PFSK-1 (cell line): ENCODE data around the gene PDCD2L.

Experiments used
- FOXP2 ChIP-seq: optimal IDR thresholded peaks from 2 replicates; pipeline ENCODE3; 2011; ENCODE audit warnings: borderline replicate concordance, control low read depth, inconsistent platforms; ENCODE audit not compliant: insufficient read depth; ENCODE audit errors: extremely low read length, extremely low read depth
- POLR2AphosphoS5 ChIP-seq: IDR thresholded peaks from 2 replicates; pipeline ENCODE4 v1.6.1; 2012; ENCODE audit warnings: low read depth, mild to moderate bottlenecking, control low read depth, low read length, moderate library complexity
- SIN3A ChIP-seq: IDR thresholded peaks from 2 replicates; pipeline ENCODE4 v1.6.1; 2012; ENCODE audit warnings: mild to moderate bottlenecking, low read length, moderate library complexity, borderline replicate concordance; ENCODE audit not compliant: insufficient read depth
- TAF1 ChIP-seq: IDR thresholded peaks from 2 replicates; pipeline ENCODE4 v1.6.1; 2012; ENCODE audit warnings: low read length, control low read depth, borderline replicate concordance; ENCODE audit not compliant: insufficient read depth
- TF ChIP-seq, protein P1 (sequence below), 2 experiments: IDR thresholded peaks; 2 replicates each; pipeline versions ENCODE4 v1.6.1 to v1.8.0; 2011 to 2012; ENCODE audit warnings: low read depth in 2 of 2, low read length in 2 of 2, control low read depth in 1 of 2, inconsistent platforms in 1 of 2, mild to moderate bottlenecking in 1 of 2, moderate library complexity in 1 of 2; ENCODE audit not compliant: insufficient read depth in 1 of 2

The PDCD2L gene

DNA sequence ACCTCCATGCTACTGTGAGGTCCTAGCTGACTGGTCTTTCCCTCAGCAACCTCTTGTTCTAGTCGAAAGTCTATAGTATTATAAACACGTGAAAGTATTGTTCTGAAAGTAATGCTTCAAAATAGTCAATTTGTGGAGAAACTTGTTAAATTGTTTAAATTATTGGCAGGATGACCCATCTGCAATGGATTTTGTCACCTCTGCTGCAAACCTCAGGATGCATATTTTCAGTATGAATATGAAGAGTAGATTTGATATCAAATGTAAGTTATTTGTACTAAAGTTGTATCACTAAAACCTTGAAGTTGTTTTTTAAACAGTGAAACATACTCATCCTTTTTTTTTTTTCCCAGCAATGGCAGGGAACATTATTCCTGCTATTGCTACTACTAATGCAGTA lies 49.9 kb downstream of the PDCD2L start:
- TF ChIP-seq SIN3A: no peak
- TF ChIP-seq, protein P1, sequence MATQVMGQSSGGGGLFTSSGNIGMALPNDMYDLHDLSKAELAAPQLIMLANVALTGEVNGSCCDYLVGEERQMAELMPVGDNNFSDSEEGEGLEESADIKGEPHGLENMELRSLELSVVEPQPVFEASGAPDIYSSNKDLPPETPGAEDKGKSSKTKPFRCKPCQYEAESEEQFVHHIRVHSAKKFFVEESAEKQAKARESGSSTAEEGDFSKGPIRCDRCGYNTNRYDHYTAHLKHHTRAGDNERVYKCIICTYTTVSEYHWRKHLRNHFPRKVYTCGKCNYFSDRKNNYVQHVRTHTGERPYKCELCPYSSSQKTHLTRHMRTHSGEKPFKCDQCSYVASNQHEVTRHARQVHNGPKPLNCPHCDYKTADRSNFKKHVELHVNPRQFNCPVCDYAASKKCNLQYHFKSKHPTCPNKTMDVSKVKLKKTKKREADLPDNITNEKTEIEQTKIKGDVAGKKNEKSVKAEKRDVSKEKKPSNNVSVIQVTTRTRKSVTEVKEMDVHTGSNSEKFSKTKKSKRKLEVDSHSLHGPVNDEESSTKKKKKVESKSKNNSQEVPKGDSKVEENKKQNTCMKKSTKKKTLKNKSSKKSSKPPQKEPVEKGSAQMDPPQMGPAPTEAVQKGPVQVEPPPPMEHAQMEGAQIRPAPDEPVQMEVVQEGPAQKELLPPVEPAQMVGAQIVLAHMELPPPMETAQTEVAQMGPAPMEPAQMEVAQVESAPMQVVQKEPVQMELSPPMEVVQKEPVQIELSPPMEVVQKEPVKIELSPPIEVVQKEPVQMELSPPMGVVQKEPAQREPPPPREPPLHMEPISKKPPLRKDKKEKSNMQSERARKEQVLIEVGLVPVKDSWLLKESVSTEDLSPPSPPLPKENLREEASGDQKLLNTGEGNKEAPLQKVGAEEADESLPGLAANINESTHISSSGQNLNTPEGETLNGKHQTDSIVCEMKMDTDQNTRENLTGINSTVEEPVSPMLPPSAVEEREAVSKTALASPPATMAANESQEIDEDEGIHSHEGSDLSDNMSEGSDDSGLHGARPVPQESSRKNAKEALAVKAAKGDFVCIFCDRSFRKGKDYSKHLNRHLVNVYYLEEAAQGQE (IDR thresholded peaks at IDR 0.05; ENCODE audit: insufficient read depth in 1 of 2, low read depth in 2 of 2, low read length in 2 of 2): no peak
- TF ChIP-seq POLR2AphosphoS5: no peak
- no peak for TF ChIP-seq TAF1
- TF ChIP-seq FOXP2: no peak

DNA sequence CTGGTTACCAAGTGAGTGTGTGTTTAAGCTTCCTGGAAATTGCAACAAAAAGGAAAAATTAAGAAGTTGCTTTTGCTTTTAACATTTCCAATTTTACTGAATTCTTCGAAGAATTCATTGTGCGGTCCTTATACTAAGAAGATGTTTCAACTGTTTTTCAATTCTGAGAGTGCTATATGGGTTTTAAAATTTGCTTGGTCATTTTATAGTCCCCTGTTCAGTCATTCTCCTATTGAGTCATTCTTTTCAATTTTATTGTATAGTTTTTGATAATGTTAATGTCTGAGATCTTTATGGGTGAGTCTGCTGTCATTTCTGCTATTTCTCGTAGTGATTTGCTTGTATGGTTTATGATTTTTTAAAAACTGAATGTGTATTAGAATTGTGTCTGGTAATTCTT lies 50.5 kb downstream of the PDCD2L start:
- TF ChIP-seq TAF1 (no peak), SIN3A (no peak), POLR2AphosphoS5 (no peak), FOXP2 (no peak)
- TF ChIP-seq, protein P1 (IDR thresholded peaks at IDR 0.05; ENCODE audit: insufficient read depth in 1 of 2, low read depth in 2 of 2, low read length in 2 of 2): no peak

DNA sequence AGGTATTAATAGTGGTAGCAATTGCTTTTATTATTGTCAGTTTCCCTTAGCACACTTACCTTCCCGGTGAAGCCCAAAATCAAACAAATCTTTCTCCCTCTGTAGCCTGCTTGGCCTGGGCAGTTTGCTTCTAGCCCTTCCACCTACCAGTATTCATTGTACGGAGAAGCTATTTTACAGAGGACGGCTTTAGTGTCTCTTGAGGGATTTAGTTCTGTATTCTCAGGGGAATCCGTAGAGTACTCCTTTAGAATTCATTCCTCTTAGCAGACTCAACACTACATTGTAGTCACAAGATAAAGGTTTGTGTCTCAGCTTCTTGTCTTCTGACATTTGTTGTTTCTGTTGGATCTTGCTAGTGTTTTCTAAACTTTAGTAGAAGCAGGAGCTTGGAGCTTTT lies 53.2 kb downstream of the PDCD2L start:
- TF ChIP-seq, protein P1 (IDR thresholded peaks at IDR 0.05; ENCODE audit: insufficient read depth in 1 of 2, low read depth in 2 of 2, low read length in 2 of 2): no peak
- TF ChIP-seq TAF1 (no peak), FOXP2 (no peak), POLR2AphosphoS5 (no peak), SIN3A (no peak)

GRCh38 chr19:34458677-34459076 lies 54.5 kb downstream of the PDCD2L start:
- no peak for TF ChIP-seq FOXP2
- TF ChIP-seq POLR2AphosphoS5: no peak
- no peak for TF ChIP-seq TAF1

DNA sequence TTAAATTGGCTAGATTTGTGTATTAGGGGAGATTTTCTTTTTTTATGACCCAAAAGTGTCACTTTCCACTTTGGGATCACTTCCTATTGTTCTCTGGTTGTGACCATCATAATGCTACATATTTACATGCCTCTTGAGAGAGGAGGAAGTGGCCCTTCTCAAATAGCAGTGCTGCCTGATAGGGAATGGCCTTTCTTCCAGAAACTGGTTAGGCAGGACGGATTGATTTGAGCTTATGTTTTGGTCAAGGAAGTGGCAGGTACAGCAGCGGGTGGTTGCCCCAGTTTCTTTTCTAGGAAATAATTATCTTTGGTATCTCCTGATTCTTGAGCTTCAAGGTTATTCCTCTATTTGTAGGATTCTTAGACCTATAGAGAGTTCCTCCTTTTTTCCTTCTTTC lies 55.4 kb downstream of the PDCD2L start:
- TF ChIP-seq FOXP2 (no peak), POLR2AphosphoS5 (no peak), TAF1 (no peak), SIN3A (no peak)
- TF ChIP-seq, protein P1 (IDR thresholded peaks at IDR 0.05; ENCODE audit: insufficient read depth in 1 of 2, low read depth in 2 of 2, low read length in 2 of 2): no peak
